GM19025 (cell line): ENCODE measurements around the gene UNC93B1.
"Not testable (repeated sequence)": the region's sequence is repeated elsewhere in the genome, so short reads cannot be mapped to it uniquely, and the experiment has no call there.

Experiments
- ATAC-seq: cut with Tn5 transposase; IDR thresholded peaks from one replicate; pipeline ENCODE4 v1.9.1; 2021; ENCODE audit warnings: mild to moderate bottlenecking, low read depth, moderate library complexity; ENCODE audit not compliant: unreplicated experiment

UNC93B1 gene

DNA sequence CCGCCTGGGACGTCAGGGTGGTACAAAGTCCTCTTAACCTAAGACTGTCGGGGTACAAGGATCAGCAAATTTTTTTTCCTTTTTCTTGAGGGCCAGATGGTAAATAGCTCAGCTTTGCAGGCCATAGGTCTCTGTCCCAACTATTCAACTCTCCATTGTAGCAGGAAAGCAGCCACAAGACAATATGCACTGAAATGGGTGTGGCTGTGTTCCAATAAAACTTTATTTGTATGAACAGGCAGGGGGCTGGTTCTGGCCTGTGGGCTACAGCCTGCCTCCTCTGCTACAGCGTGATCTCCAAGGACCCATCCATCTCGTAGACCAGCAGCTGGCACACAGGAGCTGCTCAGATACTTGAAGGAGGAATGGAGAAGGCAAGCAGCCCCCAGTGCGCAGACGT, 56.1 kb downstream of the UNC93B1 start:
- ATAC-seq, result not testable (repeated sequence)

DNA sequence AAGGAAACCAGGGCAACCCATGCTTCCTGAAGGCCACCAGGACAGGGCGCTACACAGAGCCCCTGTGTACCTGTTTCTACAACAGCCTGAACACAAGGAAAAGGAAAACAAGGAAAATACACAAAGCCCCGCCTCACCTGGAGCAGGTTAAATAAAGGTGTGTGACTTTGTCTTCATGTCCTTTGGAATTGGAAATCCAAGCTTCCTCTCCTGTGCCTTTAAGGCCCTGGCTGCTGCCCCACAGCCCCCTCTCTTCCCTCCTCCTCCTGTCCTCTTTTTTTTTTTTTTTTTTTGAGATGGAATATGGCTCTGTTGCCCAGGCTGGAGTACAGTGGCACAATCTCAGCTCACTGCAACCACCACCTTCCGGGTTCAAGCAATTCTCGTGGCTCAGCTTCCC, 57.5 kb downstream of the UNC93B1 start:
- not testable (repeated sequence) for ATAC-seq

DNA sequence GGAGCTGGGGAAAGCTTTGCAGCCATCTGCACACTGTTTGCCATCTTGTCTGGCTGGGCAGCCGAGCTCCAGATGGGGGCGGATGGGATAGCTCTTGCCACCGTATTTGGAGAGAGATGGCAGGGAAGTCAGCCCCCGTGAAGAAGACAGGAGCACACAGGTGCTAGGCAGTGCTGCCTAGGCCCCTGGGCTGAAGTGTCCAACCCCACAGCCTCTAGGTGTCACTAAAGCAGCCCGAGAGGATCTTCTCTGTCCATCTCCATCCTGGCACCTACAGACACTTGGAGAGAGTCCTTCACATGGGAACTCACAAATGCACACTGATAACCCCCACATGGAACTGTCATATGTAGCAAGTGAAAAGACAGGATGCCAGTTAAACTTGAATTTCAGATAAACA, 60.5 kb downstream of the UNC93B1 start:
- ATAC-seq, result not testable (repeated sequence)
